GM19351 (cell line): ENCODE results near the gene SPACA4.
A peak's percentile ranks its signal among the peaks of the same experiment; 100 is the strongest.

Source experiments
- ATAC-seq: cut with Tn5 transposase; IDR thresholded peaks from one replicate; pipeline ENCODE4 v1.9.1; 2021; ENCODE audit warnings: mild to moderate bottlenecking, moderate library complexity; ENCODE audit not compliant: unreplicated experiment

SPACA4 gene

GRCh38 chr19:48633148-48634035 lies 26.9 kb downstream of the SPACA4 start:
- ATAC-seq: no peak

DNA sequence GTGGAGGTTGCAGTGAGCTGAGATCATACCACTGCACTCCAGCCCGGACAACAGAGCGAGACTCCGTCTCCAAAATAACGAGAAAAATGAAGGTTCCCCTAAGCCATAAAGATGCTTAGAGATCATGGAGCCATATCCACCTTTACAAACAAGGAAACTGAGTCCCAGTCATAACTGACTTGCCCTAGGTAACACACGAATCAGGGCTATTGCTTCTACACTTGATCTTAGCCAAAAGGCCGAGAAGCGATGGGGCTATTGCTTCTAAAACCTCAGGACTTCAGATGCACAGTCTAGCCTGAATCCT lies 27.4 kb downstream of the SPACA4 start:
- ATAC-seq: no peak

DNA sequence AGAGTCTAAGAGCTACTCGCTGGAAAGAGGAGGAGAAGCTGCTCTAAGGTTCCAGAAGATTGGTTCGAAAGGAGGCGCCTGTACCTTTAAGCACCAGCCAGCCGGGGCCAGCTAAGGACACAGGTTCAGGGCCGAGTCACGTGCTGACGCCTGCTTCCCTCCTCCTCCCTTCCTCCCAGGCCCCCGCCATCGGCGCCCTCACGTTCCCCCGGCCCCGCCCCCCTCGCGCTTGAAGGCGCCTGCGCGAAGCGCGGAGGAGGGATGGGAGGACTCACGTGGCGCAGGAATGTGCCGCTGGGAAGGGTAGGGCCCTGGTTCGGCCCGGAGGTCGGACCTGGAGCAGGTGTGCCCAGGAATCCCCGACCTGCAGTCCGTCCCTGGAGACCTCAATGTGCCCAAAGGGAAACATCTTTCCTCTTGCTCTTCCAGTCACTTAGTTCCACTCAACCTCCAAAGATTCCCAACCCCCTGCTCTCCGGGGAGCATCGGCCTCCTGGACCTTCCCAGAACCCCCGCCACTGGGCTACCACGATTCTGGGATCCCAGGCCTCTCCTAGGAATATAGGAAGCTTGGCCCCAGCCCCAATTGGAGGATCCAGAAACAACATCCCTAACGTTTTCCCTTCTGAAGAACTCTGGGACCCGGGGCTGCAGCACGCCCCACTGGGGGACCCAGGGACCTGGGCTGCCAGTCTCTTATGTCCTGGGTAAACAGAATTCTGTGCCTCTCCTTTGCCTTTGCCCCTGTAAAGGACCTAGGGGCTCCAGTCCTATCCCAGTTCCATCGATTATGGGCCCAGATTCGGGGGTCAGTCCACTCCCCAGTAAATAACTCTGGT lies 28.1 kb downstream of the SPACA4 start:
- ATAC-seq: peak; percentile 26

DNA sequence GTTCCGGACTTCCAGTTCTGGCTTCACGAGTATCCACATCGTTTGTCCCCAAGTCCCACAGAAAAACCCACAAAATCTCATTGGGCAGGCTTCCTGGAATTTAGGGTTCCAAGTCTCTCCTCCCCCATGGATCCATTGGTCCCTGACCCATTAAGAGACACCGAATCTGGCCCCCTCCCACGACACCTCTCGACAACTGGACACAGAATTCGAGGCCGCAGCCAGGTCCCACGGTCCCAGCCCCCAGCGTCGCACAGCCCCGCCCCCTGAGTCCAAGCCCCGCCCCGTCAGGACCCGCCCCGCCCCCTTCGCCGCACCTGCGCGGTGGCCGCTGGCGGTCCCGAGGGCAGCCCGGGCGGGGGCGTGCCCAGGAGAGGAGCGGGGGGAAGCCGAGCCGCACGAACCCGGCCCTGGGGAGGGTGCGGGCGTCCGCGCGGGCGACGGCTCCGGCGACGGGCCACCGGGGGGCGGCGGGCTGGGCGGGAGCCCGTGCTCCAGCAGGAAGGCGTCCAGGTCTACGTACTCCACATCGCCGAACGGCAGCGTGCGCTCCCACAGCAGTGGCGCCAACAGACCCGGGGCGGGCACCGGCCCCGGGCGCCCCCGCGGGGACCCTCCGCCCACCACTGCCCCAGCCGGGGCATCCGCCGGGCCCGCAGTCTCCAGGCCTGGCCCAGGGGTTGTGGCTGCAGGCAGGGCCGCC lies 28.9 kb downstream of the SPACA4 start:
- no peak for ATAC-seq

DNA sequence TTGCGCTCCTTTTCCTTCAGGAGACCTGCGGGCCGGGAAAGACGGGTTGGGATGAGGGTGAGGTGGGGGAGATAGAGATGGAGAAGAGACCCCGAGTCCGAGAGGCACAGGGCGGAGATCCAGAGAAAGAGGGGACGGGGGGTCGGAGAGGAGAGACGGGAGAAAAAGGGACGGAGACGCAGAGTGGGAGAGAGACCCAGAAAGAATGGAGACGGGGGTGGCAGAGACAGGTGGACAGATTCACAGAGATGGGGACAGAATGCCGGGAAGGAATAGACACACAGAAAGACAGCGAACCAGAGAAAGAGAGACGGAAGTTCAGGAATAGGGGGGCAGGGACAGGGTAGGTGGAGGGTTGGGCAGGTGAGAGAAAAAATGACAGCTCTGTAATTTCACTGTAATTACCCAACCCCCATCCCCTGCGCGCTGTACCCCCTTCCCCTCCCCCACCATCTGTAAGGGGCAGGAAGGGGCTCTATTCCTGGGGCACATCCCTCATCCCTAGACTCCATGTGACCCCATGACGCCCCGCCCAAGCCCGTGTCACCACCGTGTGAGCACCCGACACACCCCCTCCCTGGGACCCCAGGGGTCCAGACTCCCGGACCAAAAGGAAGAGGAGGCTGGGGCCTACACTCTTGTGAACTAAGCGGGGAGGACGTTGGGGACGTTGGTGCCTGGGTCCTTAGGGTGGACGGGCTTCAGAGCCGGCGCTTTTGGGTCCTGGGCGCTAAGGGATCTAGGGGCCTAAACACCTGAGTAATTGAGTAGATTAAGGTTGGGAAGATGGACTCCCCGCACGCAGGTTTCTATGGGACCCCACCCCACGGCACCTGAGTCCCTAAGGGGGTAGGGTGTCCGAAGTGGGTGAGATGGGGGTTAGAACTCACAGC lies 29.7 kb downstream of the SPACA4 start:
- no peak for ATAC-seq

GRCh38 chr19:48636859-48637448 lies 30.4 kb downstream of the SPACA4 start, which contains the start of gene DBP:
Gene DBP (minus strand): TSS chr19:48637379. CDS start chr19:48636994, 385 bp downstream.
- no peak for ATAC-seq

DNA sequence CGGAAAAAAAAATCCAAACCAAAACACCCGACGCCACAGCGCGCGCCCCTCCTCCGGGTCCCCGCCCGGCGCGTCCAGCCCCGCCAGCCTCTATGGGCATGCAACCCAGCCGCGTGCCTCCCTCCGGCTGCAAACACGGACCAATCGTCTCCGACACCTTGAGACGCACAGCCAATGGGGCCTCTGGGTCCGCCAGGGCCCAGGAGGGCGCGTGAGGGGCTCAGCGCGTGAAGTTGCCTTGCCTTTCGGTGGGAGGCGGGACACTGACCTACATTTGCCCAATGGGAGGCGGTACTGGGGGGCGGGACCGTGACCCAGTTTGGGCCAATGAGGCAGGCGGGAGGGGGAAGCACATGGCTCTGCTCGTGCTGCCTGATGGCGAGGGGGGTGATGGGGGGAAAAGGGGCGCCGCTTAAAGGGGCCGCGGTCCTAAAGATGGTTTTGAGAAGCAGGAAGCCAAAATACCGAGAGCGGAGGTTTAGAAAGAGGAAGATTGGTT lies 31.0 kb downstream of the SPACA4 start:
- peak; percentile 65 for ATAC-seq

DNA sequence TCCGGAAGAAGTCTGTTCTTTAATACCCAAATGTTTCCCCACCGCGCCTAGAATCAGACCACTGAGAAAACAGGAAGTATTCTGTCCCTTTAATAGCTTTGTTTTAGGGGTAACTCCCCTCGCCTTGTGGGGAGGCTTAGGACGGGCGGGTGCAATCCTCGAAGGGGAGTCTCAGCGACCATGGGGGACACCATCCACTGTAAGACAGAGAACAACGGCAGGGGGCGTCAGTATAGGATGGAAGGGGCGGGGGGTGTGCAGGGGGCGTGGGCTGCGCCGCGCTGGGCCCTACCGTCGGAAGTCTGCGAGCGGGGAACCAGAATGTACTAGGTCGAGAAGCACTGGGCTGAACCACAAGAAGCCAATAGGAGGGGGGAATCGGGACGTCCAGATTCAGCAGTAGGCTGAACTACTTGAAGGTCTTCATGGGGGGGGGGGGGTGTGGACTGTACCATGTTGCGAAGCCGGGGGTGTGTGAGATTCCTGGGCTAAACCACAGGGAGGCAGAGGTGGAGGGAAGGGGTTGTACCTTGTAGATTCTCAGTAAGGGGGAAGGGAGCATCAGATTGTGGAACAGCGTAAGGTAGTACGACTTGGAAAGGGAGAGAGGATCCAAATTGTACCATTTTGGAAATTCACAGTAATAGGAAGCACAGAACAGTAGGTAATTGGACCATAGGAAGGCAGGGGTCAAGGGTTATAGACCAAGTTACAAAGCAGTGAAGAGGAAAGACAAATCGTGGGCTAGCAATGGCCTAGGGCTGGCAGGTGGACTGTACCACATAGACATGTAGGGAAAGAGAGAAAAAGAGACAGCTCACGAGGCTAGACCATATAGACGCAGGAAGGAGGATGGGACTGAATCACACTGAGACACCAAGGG lies 31.6 kb downstream of the SPACA4 start:
- ATAC-seq: peak; percentile 20

DNA sequence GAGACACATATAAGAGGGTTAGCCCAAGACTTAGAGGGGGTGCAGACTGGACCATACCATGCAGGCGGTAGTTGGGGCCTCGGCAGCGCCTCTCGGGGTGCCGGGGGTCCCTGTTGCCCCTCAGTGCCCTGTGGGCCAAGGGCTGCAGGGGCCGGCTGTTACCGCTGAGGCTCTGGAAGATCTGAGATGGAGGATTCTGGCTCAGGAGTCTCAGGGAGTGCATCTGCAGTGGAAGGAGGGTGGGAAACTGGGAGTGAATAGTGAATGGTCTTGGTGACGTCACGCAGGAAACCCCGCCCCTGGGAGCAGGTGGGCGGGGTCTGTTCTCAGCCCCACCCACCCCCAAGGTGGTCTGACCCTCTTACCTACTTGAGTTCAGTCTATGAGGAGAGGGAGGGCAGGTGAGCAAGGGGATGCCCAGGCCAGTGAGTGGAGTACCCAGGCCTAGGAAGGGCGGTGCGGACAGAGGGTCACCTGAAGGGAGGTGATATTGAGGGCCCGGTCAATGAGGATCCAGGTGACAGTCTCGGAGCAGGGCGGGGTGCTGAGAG lies 32.4 kb downstream of the SPACA4 start:
- ATAC-seq: no peak

DNA sequence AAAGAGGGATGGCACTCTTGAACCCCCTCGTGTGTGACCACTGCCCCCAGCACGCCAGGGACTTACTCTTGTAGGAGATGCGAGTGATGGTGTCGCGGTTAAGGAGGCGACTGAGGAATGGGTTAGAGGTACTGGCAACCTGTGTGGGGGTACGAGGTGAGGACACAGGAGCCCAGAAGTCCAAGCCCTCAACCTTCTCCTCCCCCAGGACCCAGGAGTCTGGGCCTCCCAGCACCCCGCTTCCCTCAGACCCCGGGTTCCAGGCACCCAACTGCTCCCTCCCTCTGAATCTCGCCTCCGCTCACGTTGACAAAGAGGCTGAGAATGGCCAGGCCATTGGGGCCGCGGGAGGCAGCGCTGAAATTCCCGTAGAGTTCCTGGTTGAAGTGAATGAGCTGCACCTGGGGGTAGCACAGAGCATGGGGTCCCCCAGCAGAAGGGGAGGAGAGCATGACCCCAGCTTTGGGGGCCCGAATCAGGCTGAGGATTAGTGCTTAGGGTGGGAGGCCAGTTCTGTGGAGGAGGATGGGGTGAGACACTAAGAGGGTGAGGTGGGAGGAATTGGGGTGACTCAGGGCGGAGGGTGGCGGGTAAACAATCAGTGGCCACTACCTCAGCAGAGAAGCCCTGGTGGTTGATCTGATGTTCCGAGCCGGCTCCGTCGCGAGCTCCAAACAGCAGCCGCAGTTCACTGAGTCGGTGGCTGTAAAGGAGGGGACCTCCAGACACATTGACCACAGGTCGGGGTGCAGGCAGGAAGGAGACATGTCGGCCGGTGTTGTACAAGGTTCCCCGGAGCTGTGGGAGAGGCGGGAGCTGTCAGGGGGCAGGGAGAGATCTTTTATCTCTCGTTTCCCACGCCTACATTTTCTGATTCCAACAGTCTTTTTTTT lies 33.2 kb downstream of the SPACA4 start:
- ATAC-seq: no peak

- ATAC-seq: no peak
Measured at GRCh38 chr19:48641850-48642249, 35.3 kb downstream of the SPACA4 start.

DNA sequence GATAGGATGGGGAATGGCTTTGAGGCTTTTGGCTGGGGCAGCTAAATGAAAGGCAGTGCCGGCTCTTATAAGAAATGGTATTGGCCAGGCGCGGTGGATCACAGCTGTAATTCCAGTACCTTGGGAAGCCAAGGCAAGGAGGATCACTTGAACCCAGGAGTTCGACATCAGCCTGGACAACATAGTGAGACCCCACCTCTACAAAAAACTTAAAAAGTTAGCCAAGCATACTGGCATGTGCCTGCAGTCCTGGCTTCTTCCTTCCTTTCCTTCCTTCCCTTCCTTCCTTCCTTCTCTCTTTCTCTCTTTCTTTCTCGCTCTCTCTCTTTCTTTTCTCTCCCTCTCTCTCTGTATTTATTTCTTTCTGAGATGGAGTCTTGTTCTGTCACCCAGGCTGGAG lies 36.3 kb downstream of the SPACA4 start:
- no peak for ATAC-seq

DNA sequence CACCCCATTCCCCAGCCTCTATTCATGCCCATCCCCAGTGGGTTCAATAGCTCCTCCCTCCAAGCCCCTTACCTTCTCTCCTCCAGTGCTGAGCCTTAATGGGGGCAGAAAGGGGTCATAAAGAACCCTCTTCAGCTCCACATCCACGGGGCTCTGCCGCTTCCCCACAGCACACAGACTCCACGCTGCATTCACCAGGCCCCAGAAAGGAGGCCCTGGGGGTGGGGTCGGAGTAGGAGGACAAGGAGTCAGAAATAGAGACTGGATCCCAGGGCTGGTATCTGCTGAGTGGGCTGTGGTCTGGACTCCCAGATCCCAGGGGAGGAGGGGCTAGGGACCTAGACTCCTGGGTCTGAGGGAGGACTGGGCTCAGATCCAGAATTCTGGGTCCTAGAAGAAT lies 37.8 kb downstream of the SPACA4 start:
- no peak for ATAC-seq

- ATAC-seq: peak; percentile 54
Measured at GRCh38 chr19:48644839-48645619, 38.5 kb downstream of the SPACA4 start.

- ATAC-seq: no peak
Measured at GRCh38 chr19:48645620-48646000, 39.1 kb downstream of the SPACA4 start.

DNA sequence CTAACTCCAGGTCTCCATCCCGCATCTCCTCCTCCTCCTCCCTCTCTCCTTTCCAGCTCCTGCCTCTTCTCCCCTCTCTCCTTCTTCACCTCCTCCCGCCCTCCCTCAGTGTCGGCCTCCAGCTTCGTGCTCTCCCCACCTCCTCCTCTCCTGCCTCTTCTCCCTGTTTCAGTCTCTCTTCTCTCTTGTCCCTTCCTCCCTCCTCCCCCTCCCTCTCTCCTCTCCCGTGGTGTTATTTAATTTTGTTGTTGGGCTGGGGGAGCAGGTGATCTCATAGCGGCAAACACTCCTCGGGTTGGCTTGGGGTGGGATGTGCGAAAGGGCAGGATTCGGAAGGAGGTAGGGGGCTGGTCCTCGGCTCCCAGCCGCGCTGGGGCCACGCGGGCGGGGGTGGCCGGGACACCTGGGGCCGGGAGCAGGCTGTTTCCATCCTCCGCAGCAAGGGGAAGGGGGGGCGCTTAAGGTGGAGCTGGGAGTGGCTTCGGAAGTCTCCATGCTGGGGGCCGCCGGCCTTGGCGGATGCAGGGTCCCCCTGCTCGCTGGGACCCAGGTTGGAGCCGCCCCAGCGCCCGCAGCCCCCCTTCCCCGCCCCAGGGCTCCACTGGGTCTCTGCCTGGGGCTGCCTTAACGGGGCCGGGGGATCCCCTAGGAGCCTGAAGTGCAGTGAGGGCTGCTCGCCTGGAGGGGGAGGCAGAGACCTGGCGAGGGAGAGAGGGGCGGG lies 39.6 kb downstream of the SPACA4 start, which contains the start of gene CA11:
TSS of gene CA11 (minus strand) at position 187 of the 721 bp plus-strand sequence. CDS start 555 bp downstream, outside the sequence.
- peak; percentile 59 for ATAC-seq
